Common myeloid progenitor, CD34-positive (primary cell): ENCODE results near the gene RNF183.
"Not testable (repeated sequence)": the region's sequence is repeated elsewhere in the genome, so short reads cannot be mapped to it uniquely, and the experiment has no call there.

ENCODE experiments used
- CTCF ChIA-PET: fragments of 350-600 bp; sonication (Branson Sonifier 250); formaldehyde crosslinking; loops from one replicate; lab custom pipeline; 2021; ENCODE audit warnings: antibody characterized with exemption; lab: Charles Lee
- POLR2A ChIA-PET: fragments of 350-600 bp; sonication (Branson Sonifier 250); formaldehyde crosslinking; loops from one replicate; lab custom pipeline; 2021; ENCODE audit warnings: antibody characterized with exemption; lab: Charles Lee
- DNase-seq, 3 donors: peaks; one replicate each; pipeline versions ENCODE4 v3.0.0 to v3.0.0-alpha.2; 2013
- H3K27ac ChIP-seq, 2 experiments: 1 replicate in 1 of 2; 2 replicates in 1 of 2; pipeline ENCODE4 v1.7.0; 2013; ENCODE audit warnings: inconsistent platforms in 2 of 2, low read length in 2 of 2, mild to moderate bottlenecking in 2 of 2, low read depth in 1 of 2, moderate library complexity in 1 of 2; ENCODE audit not compliant: severe bottlenecking in 2 of 2, insufficient read depth in 1 of 2, poor library complexity in 1 of 2
- H3K27me3 ChIP-seq, 5 experiments: replicated peaks in 2 of 5; 1 replicate in 3 of 5; 2 replicates in 2 of 5; pipeline versions ENCODE4 v1.6.1 to v1.7.0; 2013; ENCODE audit warnings: low read length in 4 of 5, mild to moderate bottlenecking in 2 of 5, moderate library complexity in 2 of 5, inconsistent platforms in 1 of 5; ENCODE audit not compliant: insufficient read depth in 5 of 5, control insufficient read depth in 4 of 5
- H3K36me3 ChIP-seq, 4 experiments: 1 replicate in 2 of 4; 2 replicates in 2 of 4; pipeline versions ENCODE4 v1.6.1 to v1.7.0; 2013; ENCODE audit warnings: low read length in 3 of 4, control low read depth in 1 of 4, mild to moderate bottlenecking in 1 of 4; ENCODE audit not compliant: control insufficient read depth in 4 of 4, insufficient read depth in 4 of 4
- H3K4me1 ChIP-seq, 4 experiments: 1 replicate in 3 of 4; 2 replicates in 1 of 4; pipeline versions ENCODE4 v1.6.1 to v1.7.1; 2013; ENCODE audit warnings: low read length in 3 of 4, mild to moderate bottlenecking in 3 of 4, control low read depth in 1 of 4, inconsistent platforms in 1 of 4, moderate library complexity in 1 of 4; ENCODE audit not compliant: control insufficient read depth in 4 of 4, insufficient read depth in 4 of 4; ENCODE audit errors: control extremely low read depth in 1 of 4
- H3K4me3 ChIP-seq, 7 experiments: 1 replicate in 4 of 7; 2 replicates in 3 of 7; pipeline versions ENCODE4 v1.5.1 to v1.7.0; 2013; ENCODE audit warnings: mild to moderate bottlenecking in 7 of 7, low read length in 6 of 7, moderate library complexity in 6 of 7, inconsistent platforms in 2 of 7, low read depth in 2 of 7, control low read depth in 1 of 7; ENCODE audit not compliant: insufficient read depth in 4 of 7, control insufficient read depth in 1 of 7; ENCODE audit errors: extremely low read depth in 1 of 7
- H3K9me3 ChIP-seq, 5 experiments: 1 replicate in 4 of 5; 2 replicates in 1 of 5; pipeline versions ENCODE4 v1.6.1 to v1.7.1; 2013; ENCODE audit warnings: low read length in 4 of 5, mild to moderate bottlenecking in 2 of 5, inconsistent platforms in 1 of 5, low read depth in 1 of 5, moderate library complexity in 1 of 5; ENCODE audit not compliant: control insufficient read depth in 4 of 5, insufficient read depth in 2 of 5; ENCODE audit errors: control extremely low read depth in 1 of 5
- WGBS: methylation state at CpG from one replicate; pipeline ENCODE4 v1.1.5; 2013; ENCODE audit not compliant: insufficient coverage; 5-methylcytosine and 5-hydroxymethylcytosine counted together

Gene RNF183

DNA sequence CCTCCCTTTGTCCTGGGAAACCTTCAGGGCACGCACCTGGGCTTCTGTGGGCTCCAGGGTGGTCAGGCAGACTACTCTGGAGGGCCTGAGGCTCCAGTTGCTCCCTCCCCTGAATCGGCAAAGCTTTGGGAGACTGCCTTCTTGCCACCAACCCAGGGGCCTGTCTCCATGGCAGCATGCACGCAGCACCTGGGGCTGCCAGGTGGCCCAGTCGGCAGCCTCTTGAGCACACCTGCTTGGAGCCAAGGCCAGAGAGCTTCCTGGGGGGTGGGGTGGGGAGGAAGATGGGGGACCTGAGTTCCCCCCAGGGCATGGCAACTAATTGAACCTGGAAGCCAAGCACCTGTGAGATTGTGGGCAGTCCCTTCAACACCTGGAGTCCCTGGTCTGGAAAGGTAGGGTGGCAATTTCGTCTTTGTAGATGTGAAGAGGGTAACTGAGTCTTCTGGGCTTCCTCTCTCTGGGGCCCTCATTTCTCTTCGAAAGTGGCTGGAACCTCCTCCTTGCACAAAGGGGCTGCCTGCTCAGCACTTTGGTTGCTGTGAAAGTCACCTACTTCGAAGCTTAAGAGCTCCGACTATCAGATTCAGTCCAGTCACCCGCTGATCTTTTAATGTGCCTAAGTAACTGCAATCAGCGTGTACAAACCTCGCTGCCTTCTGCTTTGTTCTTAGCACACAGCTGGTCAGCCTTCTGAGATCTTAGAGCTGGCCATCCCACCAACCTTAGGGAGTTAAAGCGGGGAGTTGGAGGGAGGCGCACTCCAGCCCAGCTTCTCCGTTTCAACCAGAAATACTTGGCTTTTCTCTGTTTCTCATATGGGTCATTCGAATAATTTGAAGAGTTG, 4.0 kb downstream of the RNF183 start:
- DNase-seq = no peak
- CTCF ChIA-PET = interaction anchor here (0.6 to 1.9 kb wide), 6 partner anchors 8 to 102 kb away, joined by 3 to 5 read pairs (median 4); partner anchors contain the start of gene ALAD
- peaks cover 0 to 9% (median 8%) of the 10 kb centered on the region in 4 experiments for H3K4me1 ChIP-seq
- POLR2A ChIA-PET = no interaction called here
- H3K27ac ChIP-seq = no peak overlapping the region
- H3K4me3 ChIP-seq = no peak overlapping the region
- no peaks in the 10 kb centered on the region for H3K9me3 ChIP-seq
- over 99% methylated on average over 13 of the region's 15 CpGs for WGBS
- peaks cover 0 to 2% (median 1%) of the 10 kb centered on the region in 4 experiments for H3K36me3 ChIP-seq
- no peaks in the 10 kb centered on the region for H3K27me3 ChIP-seq

DNA sequence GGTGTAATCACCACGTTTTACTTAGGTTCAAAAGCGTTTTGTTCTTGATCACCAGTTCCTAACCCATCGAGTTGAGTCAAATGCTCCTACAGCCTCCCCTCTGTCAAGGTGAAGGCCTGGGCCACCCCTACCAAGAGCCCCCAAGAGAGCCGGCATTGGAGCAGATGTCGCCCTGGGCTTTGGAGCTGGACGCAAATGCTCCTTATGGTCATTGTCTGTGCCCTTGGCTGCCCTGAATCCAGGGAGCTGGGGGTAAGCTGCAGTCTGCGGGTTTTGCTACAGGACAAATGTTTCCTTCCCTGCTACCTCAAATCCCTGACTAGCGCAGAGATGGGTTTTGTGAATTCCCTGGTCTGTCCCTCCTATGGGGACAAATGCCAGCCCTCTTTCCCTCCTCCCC, 4.9 kb downstream of the RNF183 start:
- no peak overlapping the region for H3K27ac ChIP-seq
- H3K4me1 ChIP-seq = peaks cover 0 to 9% (median 8%) of the 10 kb centered on the region in 4 experiments
- H3K4me3 ChIP-seq = no peak overlapping the region
- 98% methylated on average over 8 of the region's 8 CpGs for WGBS
- DNase-seq = no peak
- CTCF ChIA-PET = interaction anchor here (1.3 to 1.9 kb wide), 2 partner anchors 12 to 103 kb away, joined by 5 read pairs; partner anchors contain the start of gene ALAD
- peaks cover 3 to 9% (median 5%) of the 10 kb centered on the region in 4 experiments for H3K36me3 ChIP-seq
- POLR2A ChIA-PET = no interaction called here
- no peaks in the 10 kb centered on the region for H3K9me3 ChIP-seq
- H3K27me3 ChIP-seq = no peaks in the 10 kb centered on the region

DNA sequence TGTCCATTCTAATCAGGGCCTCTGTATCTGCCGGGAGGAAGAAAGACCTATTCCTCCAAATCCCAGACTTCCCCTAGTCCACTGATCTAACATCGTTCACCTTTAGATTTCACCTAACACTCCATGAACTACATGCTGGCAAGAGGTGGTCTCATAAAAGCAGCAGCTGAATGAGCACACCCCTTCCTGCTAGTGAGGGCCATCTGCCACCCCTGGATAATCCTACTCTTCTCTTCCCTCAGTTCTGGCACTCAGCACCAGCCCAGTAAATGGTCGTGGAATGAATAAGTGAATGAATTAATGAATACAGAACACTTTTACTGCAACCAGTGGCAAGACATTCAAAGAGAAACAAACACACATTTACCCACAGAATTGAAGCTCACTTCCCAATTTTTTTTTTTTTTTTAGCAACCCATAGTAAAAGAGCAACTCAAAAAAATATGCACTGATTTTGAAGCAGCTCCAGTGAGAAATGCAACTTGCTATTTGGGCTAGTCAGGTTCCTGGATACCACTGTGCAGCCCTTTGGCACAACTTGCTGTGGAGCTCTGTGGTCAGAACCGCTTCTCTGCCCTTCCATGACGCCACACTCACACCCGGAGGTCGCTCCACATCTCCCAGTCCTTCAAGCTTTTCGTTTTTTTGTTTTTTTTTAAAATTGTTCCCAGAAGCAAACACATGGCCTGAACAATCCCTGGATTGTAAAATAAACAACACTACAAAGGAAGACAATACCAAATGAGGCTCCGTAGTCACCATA, 6.2 kb downstream of the RNF183 start:
- no peak for DNase-seq
- H3K9me3 ChIP-seq = no peaks in the 10 kb centered on the region
- peaks cover 9 to 21% (median 14%) of the 10 kb centered on the region in 4 experiments for H3K36me3 ChIP-seq
- ChIA-PET POLR2A (interaction anchor here (0.6 to 0.7 kb wide), 3 partner anchors 21 to 288 kb away, joined by 3 to 4 read pairs (median 3); no protein-coding TSS in a partner anchor), CTCF (interaction anchor here (0.6 to 1.3 kb wide), 2 partner anchors 11 to 13 kb away, joined by 3 read pairs; no protein-coding TSS in a partner anchor)
- no peaks in the 10 kb centered on the region for H3K27me3 ChIP-seq
- peaks cover 0 to 9% (median 8%) of the 10 kb centered on the region in 4 experiments for H3K4me1 ChIP-seq
- H3K27ac ChIP-seq = no peak overlapping the region
- WGBS = 90% methylated on average over 6 of the region's 9 CpGs
- H3K4me3 ChIP-seq = no peak overlapping the region

DNA sequence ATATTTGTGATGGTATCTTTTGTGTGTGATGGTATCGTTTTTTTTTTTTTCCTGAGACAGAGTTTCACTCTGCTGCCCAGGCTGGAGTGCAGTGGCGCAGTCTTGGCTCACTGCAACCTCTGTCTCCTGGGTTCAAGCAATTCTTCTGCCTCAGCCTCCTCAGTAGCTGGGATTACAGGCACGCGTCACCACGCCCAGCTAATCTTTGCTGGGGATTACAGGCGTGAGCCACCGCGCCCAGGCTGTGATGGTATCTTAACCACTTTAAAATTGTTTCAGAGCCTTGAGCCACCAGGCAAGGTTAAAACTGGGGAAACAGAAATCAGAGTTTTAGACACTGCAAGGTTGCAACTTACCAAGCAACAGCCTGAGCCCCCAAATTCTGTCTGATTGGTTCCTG, 6.9 kb downstream of the RNF183 start:
- CTCF ChIA-PET = interaction anchor here (1.3 kb wide), 1 partner anchor 14 kb away, joined by 3 read pairs; no protein-coding TSS in a partner anchor
- POLR2A ChIA-PET, DNase-seq, H3K9me3 ChIP-seq, H3K4me3 ChIP-seq, H3K27ac ChIP-seq, H3K4me1 ChIP-seq, H3K27me3 ChIP-seq: not testable (repeated sequence)
- H3K36me3 ChIP-seq = peaks cover 11 to 28% (median 20%) of the 10 kb centered on the region in 4 experiments
- 96% methylated on average over 7 of the region's 8 CpGs for WGBS

DNA sequence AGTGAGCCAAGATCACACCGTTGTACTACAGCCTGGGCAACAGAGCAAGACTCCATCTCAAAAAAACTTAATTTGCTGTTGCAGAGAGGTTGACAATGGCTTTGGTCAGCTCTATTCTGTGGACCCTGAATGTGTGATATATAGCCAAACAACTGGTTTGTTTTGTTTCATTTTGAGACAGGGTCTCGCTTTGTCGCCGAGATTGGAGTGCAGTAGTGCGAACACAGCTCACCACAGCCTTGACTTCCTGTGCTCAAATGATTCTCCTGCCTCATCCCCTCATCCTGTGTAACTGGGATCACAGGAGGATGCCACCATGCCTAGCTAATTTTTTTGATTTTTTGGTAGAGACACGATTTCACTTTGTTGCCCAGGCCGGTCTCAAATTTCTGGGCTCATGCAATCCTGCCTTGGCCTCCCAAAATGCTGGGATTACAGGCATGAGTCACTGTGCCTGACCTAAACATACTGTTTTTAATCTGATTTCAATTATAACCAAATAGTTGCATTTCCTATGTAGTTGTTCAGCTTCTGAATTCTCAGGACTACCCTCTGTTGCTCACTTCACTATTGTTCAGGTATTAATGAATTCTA, 9.8 kb downstream of the RNF183 start:
- Histone ChIP-seq H3K9me3 (no peaks in the 10 kb centered on the region), H3K27me3 (no peaks in the 10 kb centered on the region), H3K36me3 (peaks cover 21 to 56% (median 38%) of the 10 kb centered on the region in 4 experiments), H3K4me3 (no peak overlapping the region), H3K27ac (no peak overlapping the region), H3K4me1 (peaks cover 0 to 2% (median under 1%) of the 10 kb centered on the region in 4 experiments)
- no peak for DNase-seq
- WGBS = 93% methylated on average over 7 of the region's 7 CpGs
- ChIA-PET POLR2A (no interaction called here), CTCF (no interaction called here)

DNA sequence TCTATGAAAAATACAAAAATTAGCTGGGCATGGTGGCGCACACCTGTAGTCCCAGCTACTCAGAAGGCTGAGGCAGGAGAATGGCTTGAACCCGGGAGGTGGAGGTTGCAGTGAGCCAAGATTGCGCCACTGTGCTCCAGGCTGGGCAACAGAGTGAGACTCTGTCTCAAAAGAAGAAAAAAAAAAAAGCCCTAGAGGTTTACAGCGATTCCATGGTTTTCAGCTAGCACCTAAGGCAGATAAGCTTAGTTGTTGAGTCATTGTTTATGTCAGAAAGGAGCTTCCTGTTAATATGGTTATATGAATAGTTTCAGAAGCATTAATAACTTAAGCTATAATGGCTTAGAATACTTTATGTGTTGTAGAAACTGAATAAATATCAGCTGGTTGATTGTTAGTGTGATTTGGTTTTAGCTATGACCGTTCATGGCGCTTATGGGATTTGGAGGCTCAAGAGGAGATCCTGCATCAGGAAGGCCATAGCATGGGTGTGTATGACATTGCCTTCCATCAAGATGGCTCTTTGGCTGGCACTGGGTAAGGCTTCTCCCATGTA, 13.0 kb downstream of the RNF183 start:
- H3K4me3 ChIP-seq = no peak overlapping the region
- no peaks in the 10 kb centered on the region for H3K9me3 ChIP-seq
- peak in 2 of 3 donors; percentile 15 to 26 for DNase-seq
- H3K36me3 ChIP-seq = peaks cover 33 to 84% (median 61%) of the 10 kb centered on the region in 4 experiments
- POLR2A ChIA-PET = interaction anchor here (1.3 kb wide), 1 partner anchor 12 kb away, joined by 4 read pairs; no protein-coding TSS in a partner anchor
- peak overlapping the region in 1 of 2 experiments; percentile 37 for H3K27ac ChIP-seq
- CTCF ChIA-PET = interaction anchor here (0.9 to 1.7 kb wide), 2 partner anchors 15 to 19 kb away, joined by 3 to 4 read pairs; partner anchors contain the start of genes CDC26 and PRPF4
- H3K27me3 ChIP-seq = no peaks in the 10 kb centered on the region
- 80% methylated on average over 5 of the region's 6 CpGs for WGBS
- H3K4me1 ChIP-seq = peaks cover 0 to 2% (median under 1%) of the 10 kb centered on the region in 4 experiments
